ENCODE measurements around the gene POLR2C.

Gene POLR2C

GRCh38 chr16:57504491-57504890, 42.0 kb downstream of the POLR2C start:
- no peak for DNase-seq

GRCh38 chr16:57505169-57505568, 42.7 kb downstream of the POLR2C start:
- DNase-seq = no peak

- no peak for DNase-seq
These were observed 44.9 kb downstream of the POLR2C start for GRCh38 chr16:57507136-57508034.

- no peak for DNase-seq
These were observed 45.6 kb downstream of the POLR2C start for GRCh38 chr16:57508035-57508425.

- DNase-seq = no peak
These were observed 46.9 kb downstream of the POLR2C start for GRCh38 chr16:57509231-57509923.

- no peak for DNase-seq
These were observed 47.8 kb downstream of the POLR2C start for GRCh38 chr16:57510016-57510871.

- no peak for DNase-seq
These were observed 50.0 kb downstream of the POLR2C start for GRCh38 chr16:57512296-57513001.

GRCh38 chr16:57513371-57514102, 51.1 kb downstream of the POLR2C start:
- no peak for DNase-seq

- no peak for DNase-seq
These were observed 51.9 kb downstream of the POLR2C start for GRCh38 chr16:57514371-57514770.

GRCh38 chr16:57514791-57515600, 52.5 kb downstream of the POLR2C start:
- DNase-seq = no peak

- no peak for DNase-seq
These were observed 53.8 kb downstream of the POLR2C start for GRCh38 chr16:57516176-57516725.

GRCh38 chr16:57516773-57517172, 54.3 kb downstream of the POLR2C start:
- DNase-seq = no peak

- no peak for DNase-seq
These were observed 55.2 kb downstream of the POLR2C start for GRCh38 chr16:57517397-57518367.

- no peak for DNase-seq
These were observed 56.0 kb downstream of the POLR2C start for GRCh38 chr16:57518520-57518919.

GRCh38 chr16:57518922-57519321, 56.4 kb downstream of the POLR2C start:
- DNase-seq = no peak

GRCh38 chr16:57519796-57520360, 57.4 kb downstream of the POLR2C start:
- peak; percentile 68 for DNase-seq
